Spleen (tissue), 7 donors: ENCODE measurements around the gene SLC25A47.

Source experiments
- POLR2A ChIP-seq, 3 donors: fragments of 450-650 bp; IDR thresholded peaks; one replicate each; pipeline ENCODE4 v1.5.1; 2017; ENCODE audit warnings: antibody characterized with exemption in 3 of 3, mild to moderate bottlenecking in 1 of 3
- POLR2AphosphoS5 ChIP-seq, 3 donors: sonication (generic); formaldehyde crosslinking; IDR thresholded peaks; one replicate each; pipeline ENCODE4 v1.5.1; 2017; ENCODE audit warnings: antibody characterized with exemption in 3 of 3
- TF ChIP-seq, protein P1 (sequence below), 11 experiments: fragments of 200-600 bp in 7 of 11; fragments of 450-650 bp in 4 of 11; sonication (generic) in 4 of 11; IDR thresholded peaks in 8 of 11; conservative IDR thresholded peaks in 3 of 11; 1 replicate in 7 of 11; 2 replicates in 4 of 11; pipeline versions ENCODE4 v1.4.0 to v1.8.0; 2016 to 2021; ENCODE audit warnings: antibody characterized with exemption in 11 of 11, inconsistent platforms in 4 of 11, mild to moderate bottlenecking in 1 of 11
- donor health status: DM: no; HTN: no; CAD: no; lungs with moderate emphysema.
- donor health status: DM: no; HTN: no; CAD: no.
- donor health status: DM: no; HTN: no; CAD: no.

- TF ChIP-seq POLR2A (IDR thresholded peaks at IDR 0.05) (no peak), POLR2AphosphoS5 (IDR thresholded peaks at IDR 0.05) (no peak)
- TF ChIP-seq, protein P1, sequence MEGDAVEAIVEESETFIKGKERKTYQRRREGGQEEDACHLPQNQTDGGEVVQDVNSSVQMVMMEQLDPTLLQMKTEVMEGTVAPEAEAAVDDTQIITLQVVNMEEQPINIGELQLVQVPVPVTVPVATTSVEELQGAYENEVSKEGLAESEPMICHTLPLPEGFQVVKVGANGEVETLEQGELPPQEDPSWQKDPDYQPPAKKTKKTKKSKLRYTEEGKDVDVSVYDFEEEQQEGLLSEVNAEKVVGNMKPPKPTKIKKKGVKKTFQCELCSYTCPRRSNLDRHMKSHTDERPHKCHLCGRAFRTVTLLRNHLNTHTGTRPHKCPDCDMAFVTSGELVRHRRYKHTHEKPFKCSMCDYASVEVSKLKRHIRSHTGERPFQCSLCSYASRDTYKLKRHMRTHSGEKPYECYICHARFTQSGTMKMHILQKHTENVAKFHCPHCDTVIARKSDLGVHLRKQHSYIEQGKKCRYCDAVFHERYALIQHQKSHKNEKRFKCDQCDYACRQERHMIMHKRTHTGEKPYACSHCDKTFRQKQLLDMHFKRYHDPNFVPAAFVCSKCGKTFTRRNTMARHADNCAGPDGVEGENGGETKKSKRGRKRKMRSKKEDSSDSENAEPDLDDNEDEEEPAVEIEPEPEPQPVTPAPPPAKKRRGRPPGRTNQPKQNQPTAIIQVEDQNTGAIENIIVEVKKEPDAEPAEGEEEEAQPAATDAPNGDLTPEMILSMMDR (IDR thresholded peaks at IDR 0.05 in 8 of 11, conservative IDR thresholded peaks at IDR 0.05 in 3 of 11), result no peak
Observed at GRCh38 chr14:100364403-100364802, 41.3 kb downstream of the SLC25A47 start.
